ENCODE results near the gene AJAP1. TPM values are rescaled to one million over a fixed set of nuclear protein-coding genes. Genes with fewer than 3 reads are reported as not detected.

The AJAP1 gene
- total and polyA plus RNA-seq, 2 of the 13 experiments (the other 11 are each of a cell fraction or from before 2014, with no cell fraction given): not detected

DNA sequence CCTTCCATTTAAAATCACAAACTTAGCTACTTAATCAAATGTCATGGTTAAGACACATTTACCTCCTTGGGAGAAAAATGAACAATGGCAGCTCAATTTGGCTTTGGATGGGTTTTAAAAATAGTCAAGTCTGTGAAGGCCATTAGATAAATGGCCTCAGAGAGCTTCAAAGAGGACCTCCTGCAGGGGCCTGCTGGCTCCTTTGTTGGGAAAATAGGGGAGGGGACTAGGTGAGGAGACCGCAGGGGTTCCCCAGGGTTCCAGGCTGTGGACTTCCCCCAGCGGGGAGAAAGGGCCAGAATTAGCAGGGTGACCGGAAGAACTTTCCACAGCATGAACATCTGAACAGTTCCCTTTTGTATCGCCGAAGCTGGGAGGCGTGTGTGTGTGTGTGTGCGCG is 3.4 kb upstream of the AJAP1 start:
- FAIRE-seq (no peak), DNase-seq (ENCODE audit: low spot score) (no peak), ATAC-seq (no peak)
- in situ Hi-C loops (cut with HindIII; ENCODE audit: extremely low pct_ligation_motif_present, low pct_unique_long_range_greater_than_20kb): loop anchor here (10.0 kb wide), 1 partner anchor 174 kb away; no protein-coding TSS in a partner anchor
- intact Hi-C loops (cut with micrococcal nuclease; ENCODE audit: unreplicated experiment): no loop called here
- POLR2A ChIA-PET: no interaction called here
- no peaks in the 10 kb centered on the region for H3K36me3 ChIP-seq (replicated peaks in 1 of 2; ENCODE audit: control insufficient read depth in 1 of 2, insufficient read depth in 2 of 2, low read length in 2 of 2)
- no peaks in the 10 kb centered on the region for H4K20me1 ChIP-seq (ENCODE audit: insufficient read depth, low read length)
- WGBS (ENCODE audit: low lambda C conversion rate): 67% methylated on average over 8 of the region's 8 CpGs
- no peak overlapping the region for H3K4me3 ChIP-seq (replicated peaks in 1 of 3; ENCODE audit: insufficient read depth in 1 of 3, low read depth in 2 of 3, low read length in 3 of 3)
- no peaks in the 10 kb centered on the region for H3K79me2 ChIP-seq (ENCODE audit: insufficient read depth, low read length)
- no TSS peak for BruUV-seq (replicated peaks)
- no peak overlapping the region for H2AFZ ChIP-seq (ENCODE audit: low read length)
- CTCF ChIA-PET (ENCODE audit: low intra/inter-chr PET ratio, low total read pairs): no interaction called here
- H3K4me2 ChIP-seq (ENCODE audit: low read depth, low read length): no peak overlapping the region
- no peak overlapping the region for H3K27ac ChIP-seq (ENCODE audit: extremely low read length, insufficient read depth, low read length)
- no peaks in the 10 kb centered on the region for H3K4me1 ChIP-seq (ENCODE audit: insufficient read depth, low read length)
- peaks cover 11% of the 10 kb centered on the region; the same call in 1 of the 2 replicates for H3K9me3 ChIP-seq (ENCODE audit: low read length)
- peaks cover 0 to 7% of the 10 kb centered on the region in 2 experiments; a peak in 4 of 5 replicates for H3K27me3 ChIP-seq (ENCODE audit: control insufficient read depth in 1 of 2, insufficient read depth in 2 of 2, low read length in 2 of 2)
- H3K9ac ChIP-seq (ENCODE audit: insufficient read depth, low read depth, low read length): no peak overlapping the region
- TF ChIP-seq ZNF564 (CRISPR knock-in tag; IDR thresholded peaks at IDR 0.05) (no peak), ZFP36L1 (CRISPR knock-in tag; IDR thresholded peaks at IDR 0.05) (no peak), ZEB1 (IDR thresholded peaks at IDR 0.05; ENCODE audit: insufficient replicate concordance, low read depth) (no peak), MTF1 (CRISPR knock-in tag; IDR thresholded peaks at IDR 0.05) (no peak), HDAC6 (IDR thresholded peaks at IDR 0.05; ENCODE audit: low read depth, low read length) (no peak), ZNF839 (CRISPR knock-in tag; IDR thresholded peaks at IDR 0.05; ENCODE audit: borderline replicate concordance) (no peak), SRSF1 (optimal IDR thresholded peaks at IDR 0.05; ENCODE audit: low read depth, low read length) (no peak)
- TF ChIP-seq, protein P1, sequence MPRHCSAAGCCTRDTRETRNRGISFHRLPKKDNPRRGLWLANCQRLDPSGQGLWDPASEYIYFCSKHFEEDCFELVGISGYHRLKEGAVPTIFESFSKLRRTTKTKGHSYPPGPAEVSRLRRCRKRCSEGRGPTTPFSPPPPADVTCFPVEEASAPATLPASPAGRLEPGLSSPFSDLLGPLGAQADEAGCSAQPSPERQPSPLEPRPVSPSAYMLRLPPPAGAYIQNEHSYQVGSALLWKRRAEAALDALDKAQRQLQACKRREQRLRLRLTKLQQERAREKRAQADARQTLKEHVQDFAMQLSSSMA (CRISPR knock-in tag; IDR thresholded peaks at IDR 0.05): no peak
- TF ChIP-seq, protein P2, sequence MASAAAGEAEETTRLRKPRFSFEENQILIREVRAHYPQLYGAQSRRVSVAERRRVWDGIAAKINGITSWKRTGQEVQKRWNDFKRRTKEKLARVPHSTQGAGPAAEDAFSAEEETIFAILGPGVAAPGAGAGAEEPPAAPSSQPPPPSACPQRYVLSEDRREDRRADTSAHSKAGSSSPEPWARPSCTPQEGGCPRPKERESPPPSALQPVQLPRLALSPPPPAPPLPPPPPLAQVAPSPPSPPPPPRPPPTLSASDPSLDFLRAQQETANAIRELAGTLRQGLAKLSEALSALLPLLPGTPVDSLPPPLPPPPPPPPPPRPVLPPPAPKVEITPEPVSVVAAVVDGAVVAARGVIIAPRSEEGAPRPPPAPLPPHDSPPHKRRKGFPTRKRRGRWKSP (CRISPR knock-in tag; IDR thresholded peaks at IDR 0.05): no peak
- TF ChIP-seq, protein P3, sequence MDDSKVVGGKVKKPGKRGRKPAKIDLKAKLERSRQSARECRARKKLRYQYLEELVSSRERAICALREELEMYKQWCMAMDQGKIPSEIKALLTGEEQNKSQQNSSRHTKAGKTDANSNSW (CRISPR knock-in tag; IDR thresholded peaks at IDR 0.05; ENCODE audit: borderline replicate concordance): no peak
